ENCODE data around the gene CSTF3.

Gene CSTF3

DNA sequence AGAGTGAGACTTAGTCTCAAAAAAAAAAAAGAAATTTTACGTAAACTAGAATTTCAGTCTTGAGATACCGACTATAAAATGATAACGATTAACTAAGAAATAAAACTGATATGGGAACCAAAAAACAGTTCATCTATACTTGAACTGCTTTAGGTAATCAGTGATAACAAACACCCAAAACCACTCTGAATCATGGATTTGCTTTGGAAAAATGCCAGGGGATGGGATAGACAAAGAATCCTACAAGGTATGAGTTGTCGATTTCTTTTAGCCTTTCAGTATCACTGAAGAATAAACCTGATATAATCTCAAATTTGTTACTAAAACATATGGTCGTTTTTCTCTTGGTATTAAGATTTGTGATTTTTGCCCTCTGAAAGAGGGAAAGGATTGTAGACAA lies 13.7 kb downstream of the CSTF3 start:
- TF ChIP-seq, protein P1, sequence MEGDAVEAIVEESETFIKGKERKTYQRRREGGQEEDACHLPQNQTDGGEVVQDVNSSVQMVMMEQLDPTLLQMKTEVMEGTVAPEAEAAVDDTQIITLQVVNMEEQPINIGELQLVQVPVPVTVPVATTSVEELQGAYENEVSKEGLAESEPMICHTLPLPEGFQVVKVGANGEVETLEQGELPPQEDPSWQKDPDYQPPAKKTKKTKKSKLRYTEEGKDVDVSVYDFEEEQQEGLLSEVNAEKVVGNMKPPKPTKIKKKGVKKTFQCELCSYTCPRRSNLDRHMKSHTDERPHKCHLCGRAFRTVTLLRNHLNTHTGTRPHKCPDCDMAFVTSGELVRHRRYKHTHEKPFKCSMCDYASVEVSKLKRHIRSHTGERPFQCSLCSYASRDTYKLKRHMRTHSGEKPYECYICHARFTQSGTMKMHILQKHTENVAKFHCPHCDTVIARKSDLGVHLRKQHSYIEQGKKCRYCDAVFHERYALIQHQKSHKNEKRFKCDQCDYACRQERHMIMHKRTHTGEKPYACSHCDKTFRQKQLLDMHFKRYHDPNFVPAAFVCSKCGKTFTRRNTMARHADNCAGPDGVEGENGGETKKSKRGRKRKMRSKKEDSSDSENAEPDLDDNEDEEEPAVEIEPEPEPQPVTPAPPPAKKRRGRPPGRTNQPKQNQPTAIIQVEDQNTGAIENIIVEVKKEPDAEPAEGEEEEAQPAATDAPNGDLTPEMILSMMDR (IDR thresholded peaks at IDR 0.05; ENCODE audit: extremely low read depth, insufficient read depth, missing control alignments), result no peak
- in situ Hi-C loops (cut with MboI; ENCODE audit: low pct_unique_long_range_greater_than_20kb, low sequenced_read_pairs, unreplicated experiment), result no loop called here
- DNase-seq (ENCODE audit: low spot score), result no peak

GRCh38 chr11:33135768-33136443 lies 25.4 kb downstream of the CSTF3 start:
- TF ChIP-seq, protein P1 (IDR thresholded peaks at IDR 0.05; ENCODE audit: extremely low read depth, insufficient read depth, missing control alignments), result no peak
- in situ Hi-C loops (cut with MboI; ENCODE audit: low pct_unique_long_range_greater_than_20kb, low sequenced_read_pairs, unreplicated experiment), result no loop called here
- DNase-seq (ENCODE audit: low spot score), result no peak

DNA sequence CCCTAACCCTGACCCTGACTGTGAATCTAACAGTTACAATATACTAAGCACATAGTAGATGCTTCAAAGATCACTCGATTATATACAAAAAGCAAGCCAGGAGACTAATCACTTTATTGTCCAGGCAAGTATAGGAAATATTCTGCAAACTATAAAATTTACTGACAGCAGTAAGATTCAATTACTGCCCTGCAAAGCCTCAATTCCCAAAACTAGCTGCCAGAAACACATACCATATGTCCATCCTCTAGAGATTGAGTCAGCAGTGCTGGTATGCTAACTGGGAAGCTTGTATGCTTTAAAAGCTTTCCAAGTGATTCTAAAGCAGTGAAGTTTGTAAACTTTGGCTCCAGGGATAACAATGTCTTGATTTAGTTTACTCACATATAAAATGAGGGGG lies 26.1 kb downstream of the CSTF3 start:
- DNase-seq (ENCODE audit: low spot score), result no peak
- in situ Hi-C loops (cut with MboI; ENCODE audit: low pct_unique_long_range_greater_than_20kb, low sequenced_read_pairs, unreplicated experiment), result no loop called here
- TF ChIP-seq, protein P1 (IDR thresholded peaks at IDR 0.05; ENCODE audit: extremely low read depth, insufficient read depth, missing control alignments), result no peak

GRCh38 chr11:33134276-33134675 lies 27.0 kb downstream of the CSTF3 start:
- in situ Hi-C loops (cut with MboI; ENCODE audit: low pct_unique_long_range_greater_than_20kb, low sequenced_read_pairs, unreplicated experiment), result no loop called here
- no peak for DNase-seq (ENCODE audit: low spot score)
- TF ChIP-seq, protein P1 (IDR thresholded peaks at IDR 0.05; ENCODE audit: extremely low read depth, insufficient read depth, missing control alignments), result no peak

GRCh38 chr11:33133761-33134160 lies 27.5 kb downstream of the CSTF3 start:
- in situ Hi-C loops (cut with MboI; ENCODE audit: low pct_unique_long_range_greater_than_20kb, low sequenced_read_pairs, unreplicated experiment), result no loop called here
- DNase-seq (ENCODE audit: low spot score), result no peak
- TF ChIP-seq, protein P1 (IDR thresholded peaks at IDR 0.05; ENCODE audit: extremely low read depth, insufficient read depth, missing control alignments), result no peak

DNA sequence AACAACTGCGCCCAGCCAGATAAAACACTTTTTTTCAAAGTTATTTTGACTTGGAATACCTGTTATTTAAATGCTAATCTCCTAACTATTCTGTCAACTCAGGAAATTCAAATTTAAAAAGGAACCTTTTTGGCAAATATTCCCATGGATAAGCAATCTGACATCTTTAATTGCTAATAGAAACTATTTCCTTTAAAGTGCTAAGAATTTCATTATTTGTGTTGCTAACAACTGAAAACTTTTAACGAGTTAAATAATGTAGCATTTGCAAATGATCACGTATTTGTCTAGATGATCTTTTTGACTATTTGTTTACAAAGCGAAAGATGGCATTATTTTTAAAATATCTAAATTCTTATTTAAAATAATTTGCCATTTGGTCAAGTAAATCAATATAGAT lies 28.8 kb downstream of the CSTF3 start:
- no peak for DNase-seq (ENCODE audit: low spot score)
- in situ Hi-C loops (cut with MboI; ENCODE audit: low pct_unique_long_range_greater_than_20kb, low sequenced_read_pairs, unreplicated experiment), result no loop called here
- TF ChIP-seq, protein P1 (IDR thresholded peaks at IDR 0.05; ENCODE audit: extremely low read depth, insufficient read depth, missing control alignments), result no peak

All from GM13977 (cell line).